HG03571 (cell line): ENCODE data around the gene ERGIC1.

Experiments used
- ATAC-seq: cut with Tn5 transposase; IDR thresholded peaks from one replicate; pipeline ENCODE4 v1.9.1; 2021; ENCODE audit not compliant: unreplicated experiment

Gene ERGIC1

DNA sequence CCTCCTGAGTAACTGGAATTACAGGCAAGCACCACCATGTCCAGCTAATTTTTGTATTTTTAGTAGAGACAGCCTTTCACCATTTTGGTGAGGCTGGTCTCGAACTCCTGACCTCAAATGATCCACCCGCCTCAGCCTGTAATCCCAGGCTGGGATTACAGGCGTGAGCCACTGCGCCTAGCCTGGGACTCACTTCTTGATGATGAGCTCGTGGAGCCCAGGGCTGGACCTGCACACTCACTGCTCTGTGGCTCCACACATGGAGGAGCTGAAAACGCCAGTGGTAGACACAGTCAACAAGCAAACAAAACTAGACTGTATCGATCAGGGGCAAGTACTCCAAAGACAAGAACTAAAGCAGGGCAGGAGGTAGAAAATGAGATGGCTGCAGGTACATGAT lies 65.4 kb downstream of the ERGIC1 start:
- ATAC-seq: no peak

DNA sequence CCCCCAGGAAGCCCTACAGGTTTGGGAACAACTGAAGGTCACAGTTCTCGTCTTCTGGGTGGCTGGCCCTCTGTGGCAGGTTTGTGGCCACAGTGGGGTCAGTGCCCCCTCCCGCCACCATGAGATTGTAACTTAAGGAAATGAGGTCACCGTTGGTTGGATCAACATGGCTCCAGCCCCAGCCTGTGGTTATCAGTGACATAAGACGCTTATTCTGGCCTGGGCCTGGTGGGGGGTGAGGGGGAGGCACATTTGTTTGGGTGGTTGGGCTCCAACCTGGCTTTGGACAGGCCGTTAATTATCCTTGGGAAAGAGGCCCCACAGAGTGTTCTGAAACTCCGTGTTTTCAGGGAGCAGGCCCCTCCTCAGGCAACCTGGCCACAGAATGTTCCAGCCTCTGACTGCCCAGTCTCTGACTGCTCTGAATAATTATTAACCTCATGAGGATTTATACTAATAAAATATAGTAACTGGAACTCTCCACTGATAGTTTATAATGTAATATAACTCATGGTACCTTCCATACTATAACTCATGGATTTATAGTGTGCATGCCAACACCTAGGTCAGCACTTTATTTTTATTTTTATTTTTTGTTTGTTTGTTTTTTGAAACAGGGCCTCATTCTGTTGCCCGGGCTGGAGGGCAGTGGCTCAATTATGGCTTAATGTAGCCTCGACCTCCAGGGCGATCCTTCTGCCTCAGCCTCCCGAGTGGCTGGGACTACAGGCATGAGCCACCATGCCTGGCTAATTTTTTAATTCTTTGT lies 67.1 kb downstream of the ERGIC1 start:
- ATAC-seq: no peak

DNA sequence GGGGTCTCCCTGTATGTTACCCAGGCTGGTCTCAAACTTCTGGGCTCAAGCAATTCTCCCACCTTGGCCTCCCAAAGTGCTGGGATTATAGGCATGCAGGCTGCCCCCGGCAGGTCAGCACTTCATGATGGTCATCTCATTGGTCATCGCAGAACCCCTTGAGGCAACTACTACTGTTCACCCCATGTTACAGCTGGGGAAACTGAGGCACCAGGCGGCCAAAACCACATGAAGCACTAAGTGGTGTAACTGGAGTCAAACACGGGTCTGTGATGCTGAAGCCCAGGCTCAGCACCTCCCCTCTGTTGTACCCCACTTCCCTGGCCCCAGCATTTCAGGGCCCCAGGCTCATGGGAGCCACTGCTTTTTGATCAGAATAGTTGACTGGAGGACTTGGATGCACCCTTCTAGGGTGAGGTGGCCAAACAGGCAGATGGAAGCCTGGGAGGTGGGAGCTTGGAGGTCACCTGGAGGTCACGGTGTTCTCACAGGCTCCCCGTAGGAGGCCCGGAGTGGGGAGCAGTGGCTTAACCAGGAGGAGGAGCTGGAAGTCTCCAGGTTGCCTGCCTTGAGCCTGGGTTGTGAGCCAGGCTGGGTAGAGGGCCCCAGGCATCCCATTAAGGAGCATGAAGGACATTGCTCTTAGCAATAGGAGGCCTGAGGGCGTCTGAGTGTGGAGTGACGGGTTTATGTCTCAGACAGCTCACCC lies 67.9 kb downstream of the ERGIC1 start:
- ATAC-seq: no peak

GRCh38 chr5:172902497-172903472 lies 68.7 kb downstream of the ERGIC1 start:
- ATAC-seq: no peak

DNA sequence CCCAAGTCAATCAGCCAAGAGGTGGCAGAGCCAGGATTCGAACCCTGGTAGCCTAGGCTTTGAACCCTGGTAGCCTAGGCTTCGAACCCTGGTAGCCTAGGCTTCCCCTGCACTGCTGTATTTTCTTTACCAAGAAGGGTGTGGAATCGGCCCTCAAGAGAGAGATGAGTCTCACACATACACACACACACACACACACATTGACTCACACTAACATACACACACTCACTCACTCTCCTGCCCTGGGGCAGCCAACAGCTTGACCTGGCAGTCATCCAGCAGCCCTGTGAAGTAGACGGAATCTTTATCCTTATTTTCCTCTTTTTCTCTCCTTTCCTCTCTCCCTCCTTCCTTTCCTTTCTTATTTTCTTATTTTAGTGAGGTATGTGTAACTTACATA lies 69.7 kb downstream of the ERGIC1 start:
- no peak for ATAC-seq

- no peak for ATAC-seq
Measured at GRCh38 chr5:172904312-172904642, 70.2 kb downstream of the ERGIC1 start.

GRCh38 chr5:172904643-172905345 lies 70.7 kb downstream of the ERGIC1 start:
- no peak for ATAC-seq

DNA sequence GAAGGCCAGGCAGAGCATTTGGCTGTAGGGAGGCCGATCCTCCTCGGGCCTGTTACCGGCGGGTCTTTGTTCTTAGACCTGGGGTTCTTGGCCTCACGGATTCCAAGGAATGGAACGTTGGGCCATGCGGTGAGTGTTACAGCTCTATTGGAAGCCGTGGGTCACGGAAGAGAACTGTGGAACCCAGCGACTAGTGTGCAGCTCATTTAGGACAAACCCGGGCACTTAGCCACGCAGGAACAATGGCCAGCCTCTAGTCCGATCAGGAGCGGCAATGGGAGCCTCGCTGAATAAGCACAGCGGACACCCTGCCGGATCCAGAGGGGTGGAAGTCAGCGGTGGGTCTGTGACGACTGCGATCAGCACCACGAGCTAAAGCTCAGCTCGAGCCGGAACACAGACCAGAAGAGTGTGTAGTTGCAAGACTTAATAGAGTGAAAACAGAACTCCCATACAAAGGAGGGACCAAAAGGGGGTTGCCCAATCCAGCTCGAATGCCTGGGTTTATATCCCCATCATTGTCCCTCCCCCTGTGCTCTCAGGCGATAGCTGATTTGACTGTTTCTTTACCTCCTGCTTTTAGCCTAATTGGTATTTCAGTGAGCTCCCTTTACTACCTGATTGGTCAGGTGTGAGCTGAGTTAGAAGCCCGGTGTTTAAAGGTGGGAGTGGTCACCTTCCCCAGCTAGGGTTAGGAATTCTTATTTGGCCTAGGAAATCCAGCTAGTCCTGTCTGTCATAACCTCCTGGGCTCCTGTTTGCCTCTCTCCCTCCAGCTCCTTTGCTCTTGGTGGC lies 71.5 kb downstream of the ERGIC1 start:
- ATAC-seq: no peak

- ATAC-seq: peak; percentile 62
Measured at GRCh38 chr5:172906436-172906835, 72.4 kb downstream of the ERGIC1 start.

DNA sequence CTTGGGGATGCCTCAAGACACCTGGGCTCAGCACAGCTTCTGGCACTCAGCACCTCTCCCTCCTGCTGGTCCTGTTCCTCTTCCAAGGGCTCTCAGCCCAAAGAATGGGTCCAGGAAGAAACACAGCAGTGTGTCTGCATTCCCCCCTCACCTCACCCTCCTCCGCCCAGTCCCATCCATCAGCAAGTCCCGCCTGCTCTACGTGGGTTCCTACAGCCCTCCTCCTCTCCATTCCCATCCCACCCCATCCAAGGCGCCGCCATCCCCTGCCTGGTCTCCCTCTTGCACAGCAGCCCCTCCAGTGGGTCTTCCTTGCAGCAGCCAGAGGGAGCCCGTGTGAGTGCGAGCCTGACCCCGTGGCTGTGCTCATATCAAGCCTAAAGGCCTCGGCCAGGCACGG lies 72.8 kb downstream of the ERGIC1 start:
- no peak for ATAC-seq

GRCh38 chr5:172907657-172908056 lies 73.6 kb downstream of the ERGIC1 start:
- no peak for ATAC-seq

- ATAC-seq: no peak
Measured at GRCh38 chr5:172908662-172909061, 74.6 kb downstream of the ERGIC1 start.

- ATAC-seq: no peak
Measured at GRCh38 chr5:172909931-172910502, 76.0 kb downstream of the ERGIC1 start.

GRCh38 chr5:172910828-172911627 lies 77.0 kb downstream of the ERGIC1 start:
- ATAC-seq: no peak

DNA sequence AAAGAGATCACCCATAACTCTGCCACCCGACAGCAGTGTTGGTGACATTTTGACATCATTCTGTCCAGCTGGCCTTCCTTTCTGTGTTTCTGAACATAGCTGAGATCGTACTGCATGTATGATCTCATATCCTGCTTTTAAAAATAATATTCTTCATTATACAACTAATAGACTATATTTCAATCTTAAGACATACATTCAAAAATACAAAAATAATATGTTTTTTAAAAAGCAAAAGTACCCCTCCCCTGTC lies 77.5 kb downstream of the ERGIC1 start:
- ATAC-seq: no peak

- no peak for ATAC-seq
Measured at GRCh38 chr5:172911976-172912375, 77.9 kb downstream of the ERGIC1 start.

GRCh38 chr5:172913117-172913850 lies 79.2 kb downstream of the ERGIC1 start:
- no peak for ATAC-seq

GRCh38 chr5:172915514-172915913 lies 81.5 kb downstream of the ERGIC1 start:
- ATAC-seq: no peak
